B cell (primary cell): ENCODE data around the gene NWD2. TPM values are rescaled to one million over a fixed set of nuclear protein-coding genes. Genes with fewer than 3 reads are reported as not detected.

Experiments
- ATAC-seq: fragments of 200-7000 bp; cut with Tn5 transposase; one replicate; pipeline ENCODE4 v1.10.0; 2021; ENCODE audit warnings: low read depth, mild to moderate bottlenecking, moderate number of reproducible peaks, moderate library complexity
- CTCF ChIA-PET: fragments of 350-600 bp; sonication (Branson Sonifier 250); formaldehyde crosslinking; loops from one replicate; lab custom pipeline; 2021; ENCODE audit warnings: antibody characterized with exemption, inconsistent platforms; lab: Charles Lee
- POLR2A ChIA-PET: fragments of 350-600 bp; sonication (Branson Sonifier 250); formaldehyde crosslinking; loops from one replicate; lab custom pipeline; 2021; ENCODE audit warnings: antibody characterized with exemption; lab: Charles Lee
- DNase-seq: peaks from one replicate; pipeline ENCODE4 v3.0.0; 2013
- H2AFZ ChIP-seq: 2 replicates; pipeline ENCODE4 v1.6.1; 2012; ENCODE audit warnings: mild to moderate bottlenecking, low read depth, low read length; ENCODE audit not compliant: insufficient read depth, poor library complexity, severe bottlenecking
- H3K27ac ChIP-seq, 2 donors: 1 replicate in 1 of 2; 2 replicates in 1 of 2; pipeline ENCODE4 v1.5.1; 2012 to 2013; ENCODE audit warnings: low read length in 2 of 2, mild to moderate bottlenecking in 2 of 2, moderate library complexity in 1 of 2
- H3K27me3 ChIP-seq, 4 experiments: fragments of 200-600 bp in 1 of 4; sonication (generic) in 1 of 4; replicated peaks in 1 of 4; 1 replicate in 2 of 4; 2 replicates in 2 of 4; pipeline versions ENCODE4 v1.6.1 to v1.7.0; 2013 to 2016; ENCODE audit warnings: low read length in 3 of 4, mild to moderate bottlenecking in 2 of 4, mixed read lengths in 1 of 4, moderate library complexity in 1 of 4; ENCODE audit not compliant: insufficient read depth in 4 of 4, control insufficient read depth in 3 of 4; ENCODE audit errors: control extremely low read depth in 1 of 4
- H3K36me3 ChIP-seq, 2 experiments: replicated peaks in 1 of 2; 1 replicate in 1 of 2; 2 replicates in 1 of 2; pipeline versions ENCODE4 v1.6.1 to v1.7.1; 2013; ENCODE audit warnings: low read length in 1 of 2; ENCODE audit not compliant: insufficient read depth in 2 of 2, control insufficient read depth in 1 of 2; ENCODE audit errors: control extremely low read depth in 1 of 2, extremely low read depth in 1 of 2
- H3K4me1 ChIP-seq, 2 donors: fragments of 200-600 bp in 1 of 2; sonication (generic) in 1 of 2; 1 replicate in 1 of 2; 2 replicates in 1 of 2; pipeline versions ENCODE4 v1.5.1 to v1.6.1; 2013 to 2017; ENCODE audit warnings: low read length in 2 of 2; ENCODE audit not compliant: control insufficient read depth in 2 of 2, insufficient read depth in 2 of 2
- H3K4me2 ChIP-seq: replicated peaks from 2 replicates; pipeline ENCODE3; 2012; ENCODE audit warnings: mild to moderate bottlenecking, low read depth, low read length; ENCODE audit not compliant: poor library complexity, severe bottlenecking
- H3K4me3 ChIP-seq, 5 experiments: fragments of 200-600 bp in 1 of 5; sonication (generic) in 1 of 5; 1 replicate in 3 of 5; 2 replicates in 2 of 5; pipeline versions ENCODE4 v1.5.1 to v1.7.0; 2011 to 2016; ENCODE audit warnings: low read length in 4 of 5, mild to moderate bottlenecking in 4 of 5, low read depth in 2 of 5, control low read depth in 1 of 5, moderate library complexity in 1 of 5; ENCODE audit not compliant: insufficient read depth in 1 of 5; ENCODE audit errors: control extremely low read depth in 1 of 5, extremely low read depth in 1 of 5
- H3K79me2 ChIP-seq: fragments of 200-600 bp; sonication (generic); one replicate; pipeline ENCODE4 v1.6.0; 2016; ENCODE audit warnings: low read length; ENCODE audit not compliant: control insufficient read depth, insufficient read depth
- H3K9ac ChIP-seq: fragments of 200-600 bp; sonication (generic); 2 replicates; pipeline ENCODE4 v1.6.1; 2017; ENCODE audit warnings: mild to moderate bottlenecking, low read length, moderate library complexity
- H3K9me3 ChIP-seq, 3 donors: one replicate each; pipeline versions ENCODE4 v1.6.1 to v1.7.1; 2013; ENCODE audit warnings: low read length in 2 of 3; ENCODE audit not compliant: control insufficient read depth in 2 of 3, insufficient read depth in 1 of 3; ENCODE audit errors: control extremely low read depth in 1 of 3
- H4K20me1 ChIP-seq: 2 replicates; pipeline ENCODE4 v1.6.0; 2012; ENCODE audit warnings: mild to moderate bottlenecking, low read length; ENCODE audit not compliant: insufficient read depth, control insufficient read depth, poor library complexity, severe bottlenecking
- H3K27ac Mint-ChIP-seq: one replicate; pipeline ENCODE4 v1.8.0; 2021; ENCODE audit warnings: mixed read lengths
- H3K27me3 Mint-ChIP-seq: one replicate; pipeline ENCODE4 v1.8.0; 2021; ENCODE audit warnings: mixed read lengths
- H3K4me1 Mint-ChIP-seq: one replicate; pipeline ENCODE4 v1.8.0; 2021; ENCODE audit warnings: mixed read lengths
- H3K4me3 Mint-ChIP-seq: one replicate; pipeline ENCODE4 v1.8.0; 2021; ENCODE audit warnings: mixed read lengths
- H3K9me3 Mint-ChIP-seq: one replicate; pipeline ENCODE4 v1.8.0; 2022; ENCODE audit warnings: mixed read lengths; ENCODE audit not compliant: insufficient read depth
- EZH2 ChIP-seq: IDR thresholded peaks from 2 replicates; pipeline ENCODE4 v1.6.1; 2012; ENCODE audit warnings: borderline replicate concordance, low read depth, mild to moderate bottlenecking, moderate library complexity, low read length; ENCODE audit not compliant: insufficient read depth, poor library complexity, severe bottlenecking
- WGBS: methylation state at CpG from one replicate; pipeline ENCODE4 v1.1.5; 2013; ENCODE audit warnings: missing lambda C conversion rate; ENCODE audit not compliant: insufficient coverage; 5-methylcytosine and 5-hydroxymethylcytosine counted together
- intact Hi-C: fragments of 100-400 bp; cut with micrococcal nuclease; formaldehyde crosslinking; loops from one replicate; pipeline ENCODE4 v1.10.0; 2022
- polyA plus RNA-seq: library from polyadenylated mRNA; depleted of rRNA; stranded (reverse); fragments of >200 nt; gene quantifications from 2 replicates; pipeline ENCODE4 v1.2.3, GENCODE V29; 2012
- total RNA-seq, 2 donors: library from RNA; stranded (reverse); fragments of 120-200 nt in 1 of 2; gene quantifications; 1 replicate in 1 of 2; 2 replicates in 1 of 2; pipeline versions ENCODE4 v1.2.3 to v1.2.4, GENCODE V29; 2013 to 2022
- TF ChIP-seq, protein P1 (sequence below): fragments of 200-600 bp; IDR thresholded peaks from one replicate; pipeline ENCODE4 v1.8.0; 2022; ENCODE audit warnings: antibody characterized with exemption, mild to moderate bottlenecking

NWD2 gene
- total and polyA plus RNA-seq, 2 donors (not counting 1 experiment from before 2014, with no cell fraction given) = not detected

DNA sequence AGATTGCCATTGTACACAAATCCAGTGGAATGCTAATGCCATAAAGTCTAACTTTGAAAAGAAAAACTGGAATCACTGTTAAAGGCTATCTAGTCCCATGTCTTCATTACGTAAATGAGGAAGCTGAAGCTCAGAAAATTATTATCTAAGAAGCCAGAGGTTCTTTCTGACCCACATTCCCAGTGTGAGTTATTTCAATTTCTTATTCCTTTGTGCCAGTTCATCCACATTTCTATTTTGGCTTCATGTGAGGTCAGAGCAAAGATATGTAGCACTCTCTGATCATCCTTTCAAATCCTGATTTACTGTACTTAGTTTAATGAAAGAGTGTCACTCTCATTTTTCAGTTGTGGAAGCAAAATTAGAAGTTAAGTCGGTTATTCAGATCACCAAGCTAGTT lies 24.6 kb upstream of the NWD2 start:
- WGBS = no CpG with 5 or more reads among the region's 2 CpGs
- TF ChIP-seq, protein P1, sequence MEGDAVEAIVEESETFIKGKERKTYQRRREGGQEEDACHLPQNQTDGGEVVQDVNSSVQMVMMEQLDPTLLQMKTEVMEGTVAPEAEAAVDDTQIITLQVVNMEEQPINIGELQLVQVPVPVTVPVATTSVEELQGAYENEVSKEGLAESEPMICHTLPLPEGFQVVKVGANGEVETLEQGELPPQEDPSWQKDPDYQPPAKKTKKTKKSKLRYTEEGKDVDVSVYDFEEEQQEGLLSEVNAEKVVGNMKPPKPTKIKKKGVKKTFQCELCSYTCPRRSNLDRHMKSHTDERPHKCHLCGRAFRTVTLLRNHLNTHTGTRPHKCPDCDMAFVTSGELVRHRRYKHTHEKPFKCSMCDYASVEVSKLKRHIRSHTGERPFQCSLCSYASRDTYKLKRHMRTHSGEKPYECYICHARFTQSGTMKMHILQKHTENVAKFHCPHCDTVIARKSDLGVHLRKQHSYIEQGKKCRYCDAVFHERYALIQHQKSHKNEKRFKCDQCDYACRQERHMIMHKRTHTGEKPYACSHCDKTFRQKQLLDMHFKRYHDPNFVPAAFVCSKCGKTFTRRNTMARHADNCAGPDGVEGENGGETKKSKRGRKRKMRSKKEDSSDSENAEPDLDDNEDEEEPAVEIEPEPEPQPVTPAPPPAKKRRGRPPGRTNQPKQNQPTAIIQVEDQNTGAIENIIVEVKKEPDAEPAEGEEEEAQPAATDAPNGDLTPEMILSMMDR = no peak
- no peak for TF ChIP-seq EZH2

DNA sequence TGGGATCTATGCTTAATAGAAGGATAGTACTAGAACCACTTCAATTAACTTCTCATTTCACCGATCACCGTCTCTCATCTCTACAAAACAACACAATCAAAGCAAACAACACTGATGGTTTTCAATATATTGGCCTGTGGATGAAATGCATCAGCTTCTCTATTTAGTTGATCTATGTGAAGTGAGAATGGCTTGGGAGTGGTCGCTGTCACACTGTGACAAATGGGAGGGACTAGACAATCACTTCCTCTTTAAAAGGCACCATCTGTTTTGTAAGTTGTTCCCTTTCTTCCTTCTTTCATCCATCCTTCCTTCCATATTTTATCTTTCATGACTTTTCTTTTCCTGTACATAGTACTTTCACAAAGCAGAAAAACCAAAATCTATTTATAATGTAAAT lies 23.9 kb upstream of the NWD2 start:
- H3K27me3 Mint-ChIP-seq = no peaks in the 10 kb centered on the region
- H3K4me1 Mint-ChIP-seq = no peaks in the 10 kb centered on the region
- H3K4me3 Mint-ChIP-seq = no peak overlapping the region
- Histone ChIP-seq H3K4me3 (no peak overlapping the region), H3K27me3 (no peaks in the 10 kb centered on the region), H3K4me1 (no peaks in the 10 kb centered on the region), H3K27ac (no peak overlapping the region), H2AFZ (no peak overlapping the region), H3K9ac (no peak overlapping the region), H3K79me2 (no peaks in the 10 kb centered on the region), H3K36me3 (no peaks in the 10 kb centered on the region), H3K4me2 (no peak overlapping the region), H4K20me1 (no peaks in the 10 kb centered on the region), H3K9me3 (no peaks in the 10 kb centered on the region)
- ATAC-seq = no peak
- H3K9me3 Mint-ChIP-seq = no peaks in the 10 kb centered on the region
- no peak for DNase-seq
- no CpG with 5 or more reads among the region's 3 CpGs for WGBS
- H3K27ac Mint-ChIP-seq = no peak overlapping the region
- CTCF ChIA-PET = interaction anchor here (0.5 kb wide), 1 partner anchor 26 kb away, joined by 4 read pairs; no protein-coding TSS in a partner anchor
- TF ChIP-seq, protein P1 = no peak
- POLR2A ChIA-PET = no interaction called here
- intact Hi-C loops = no loop called here

More for the DNA sequence above, 24.6 kb upstream of the NWD2 start:
- Histone ChIP-seq H3K27ac (no peak overlapping the region), H3K4me1 (no peaks in the 10 kb centered on the region), H3K9me3 (no peaks in the 10 kb centered on the region), H3K27me3 (no peaks in the 10 kb centered on the region), H3K36me3 (no peaks in the 10 kb centered on the region), H3K4me2 (no peak overlapping the region), H3K4me3 (no peak overlapping the region), H3K79me2 (no peaks in the 10 kb centered on the region), H2AFZ (no peak overlapping the region), H3K9ac (no peak overlapping the region), H4K20me1 (no peaks in the 10 kb centered on the region)
- Mint-ChIP-seq H3K4me1 (no peaks in the 10 kb centered on the region), H3K9me3 (no peaks in the 10 kb centered on the region), H3K27ac (no peak overlapping the region), H3K4me3 (no peak overlapping the region), H3K27me3 (no peaks in the 10 kb centered on the region)
- DNase-seq = no peak
- no peak for ATAC-seq
- ChIA-PET CTCF (interaction anchor here (0.5 kb wide), 1 partner anchor 27 kb away, joined by 4 read pairs; no protein-coding TSS in a partner anchor), POLR2A (no interaction called here)
- intact Hi-C loops = no loop called here
